HG02759 (cell line): ENCODE data around the gene MID1.
"Not testable (repeated sequence)": the region's sequence is repeated elsewhere in the genome, so short reads cannot be mapped to it uniquely, and the experiment has no call there.

ENCODE experiments used
- ATAC-seq: cut with Tn5 transposase; IDR thresholded peaks from one replicate; pipeline ENCODE4 v1.9.1; 2021; ENCODE audit warnings: mild to moderate bottlenecking, moderate library complexity; ENCODE audit not compliant: unreplicated experiment

Gene MID1

GRCh38 chrX:10617186-10617998 lies 3.0 kb downstream of the MID1 start:
- ATAC-seq = no peak

DNA sequence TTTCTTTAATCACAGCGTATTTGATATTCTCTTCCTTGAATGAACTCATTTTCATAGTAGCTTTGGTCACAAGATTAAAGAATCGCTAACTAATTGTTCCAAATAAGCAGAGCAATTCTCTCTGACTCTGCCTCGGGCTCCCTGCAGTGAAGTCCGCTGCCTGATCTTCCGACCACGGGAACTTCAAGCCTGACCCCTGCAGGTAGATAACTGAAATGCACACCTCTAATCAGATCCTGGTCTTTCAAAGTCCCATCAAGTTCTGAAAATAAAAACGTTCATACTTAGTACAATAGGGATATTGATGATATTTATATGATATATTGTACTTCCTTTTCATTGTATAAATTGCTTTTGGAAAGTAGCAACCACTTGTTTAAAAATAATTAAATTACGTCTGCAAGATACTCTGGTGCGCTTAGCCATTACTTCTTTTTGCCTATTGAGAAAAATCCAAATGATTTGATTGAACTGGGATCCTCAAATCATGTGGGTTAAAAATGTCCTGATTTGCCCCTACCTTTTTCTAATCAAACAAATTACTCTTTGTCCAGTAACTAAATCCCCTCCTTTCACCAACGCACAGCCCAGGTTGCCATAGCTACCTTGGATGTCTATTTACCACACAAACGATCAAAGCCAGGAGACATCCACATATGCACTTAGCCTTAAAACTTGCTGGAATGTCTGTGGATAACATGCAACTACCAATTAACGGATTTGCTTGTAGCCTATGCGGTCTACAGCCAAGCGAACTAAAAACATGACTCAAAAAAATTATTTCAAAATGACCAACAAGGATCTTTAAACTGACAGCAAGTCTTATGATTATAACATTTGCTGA lies 4.2 kb downstream of the MID1 start:
- no peak for ATAC-seq

DNA sequence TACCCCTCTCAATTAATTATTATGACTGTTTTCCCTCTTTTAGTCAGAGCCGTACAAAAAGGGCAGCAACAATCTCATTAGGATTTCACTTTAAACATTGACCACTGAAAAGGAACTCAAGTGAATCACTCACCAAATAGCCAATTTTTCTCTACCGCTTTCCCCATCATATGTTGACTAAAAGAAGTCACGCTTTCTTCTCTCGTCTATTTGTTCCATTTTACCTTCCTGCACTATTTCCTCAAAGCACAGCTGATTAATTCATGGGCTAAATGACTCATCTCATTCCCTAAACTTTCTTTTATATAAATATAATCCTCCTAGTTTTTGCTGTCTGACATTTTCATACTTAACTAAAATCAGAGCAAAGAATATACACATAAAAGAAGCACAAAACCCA lies 8.2 kb downstream of the MID1 start:
- no peak for ATAC-seq

DNA sequence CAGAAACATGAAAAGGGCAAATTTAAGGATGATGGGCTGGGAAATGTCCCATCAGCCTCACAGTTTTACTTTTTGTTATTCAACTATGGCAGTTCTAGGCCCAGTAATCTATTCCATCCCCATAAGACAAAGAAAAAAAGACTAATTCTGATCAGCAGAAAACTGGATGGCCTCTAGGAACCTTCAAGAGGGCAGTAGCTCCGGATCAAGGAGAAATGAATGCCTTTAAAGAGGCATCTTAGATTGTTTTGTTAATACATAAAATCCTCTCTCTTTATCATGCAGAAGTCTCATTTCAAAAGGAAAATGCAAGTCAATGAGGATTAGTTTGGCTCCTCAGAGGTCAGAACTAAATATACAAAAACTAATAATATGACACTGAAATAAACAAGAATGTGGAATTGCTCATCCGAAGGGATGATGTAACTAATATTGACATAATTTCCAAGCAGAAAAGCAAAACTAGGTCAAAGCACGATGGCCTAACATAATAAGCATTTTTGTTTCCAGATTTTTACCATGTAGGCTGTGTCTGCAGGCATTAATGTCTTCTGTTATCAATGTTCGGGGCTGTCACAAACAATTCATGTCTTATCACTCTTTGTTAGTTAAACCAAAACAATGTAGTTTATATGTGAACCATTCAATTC lies 8.8 kb downstream of the MID1 start:
- ATAC-seq = no peak

- no peak for ATAC-seq
Measured at GRCh38 chrX:10608099-10608498, 12.3 kb downstream of the MID1 start.

DNA sequence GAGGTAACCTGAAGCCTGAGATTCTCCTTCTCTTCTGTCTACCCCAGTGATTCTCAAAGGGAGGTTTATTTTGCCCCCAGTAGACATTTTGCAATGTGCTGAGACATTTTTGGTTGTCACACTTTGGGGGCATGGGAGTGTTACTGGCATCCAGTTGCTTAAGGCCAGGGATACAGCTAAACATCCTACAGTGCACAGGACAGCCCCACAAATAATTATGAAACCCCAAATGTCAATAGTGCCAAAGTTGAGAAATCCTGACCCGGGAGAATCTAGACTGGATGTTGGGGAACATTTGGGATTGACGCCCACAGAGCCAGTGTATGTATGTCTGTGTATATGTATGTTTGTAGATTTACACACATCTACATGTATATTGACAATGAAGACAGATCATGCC lies 13.2 kb downstream of the MID1 start:
- ATAC-seq = no peak

- ATAC-seq = no peak
Measured at GRCh38 chrX:10603612-10604011, 16.8 kb downstream of the MID1 start.

- ATAC-seq = no peak
Measured at GRCh38 chrX:10602646-10603045, 17.7 kb downstream of the MID1 start.

DNA sequence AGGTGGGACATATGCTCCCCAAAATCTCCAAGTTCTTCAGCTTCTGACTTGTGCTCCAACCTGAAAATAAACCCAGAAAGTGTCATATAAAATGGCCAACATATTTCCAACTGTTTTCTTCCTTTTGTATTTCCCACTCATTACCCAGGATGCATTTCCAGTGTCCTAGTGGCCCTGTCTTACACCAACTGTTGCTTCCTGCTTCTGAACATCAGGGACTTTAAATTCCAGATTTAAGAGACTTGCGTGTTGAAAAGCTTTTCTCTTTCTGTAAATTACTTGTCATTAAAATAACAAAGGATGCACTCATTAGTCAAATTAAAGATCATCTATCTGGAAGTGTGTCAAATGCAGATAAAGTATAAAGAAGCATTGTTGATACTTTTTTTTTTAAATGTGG lies 19.9 kb downstream of the MID1 start:
- ATAC-seq = no peak

DNA sequence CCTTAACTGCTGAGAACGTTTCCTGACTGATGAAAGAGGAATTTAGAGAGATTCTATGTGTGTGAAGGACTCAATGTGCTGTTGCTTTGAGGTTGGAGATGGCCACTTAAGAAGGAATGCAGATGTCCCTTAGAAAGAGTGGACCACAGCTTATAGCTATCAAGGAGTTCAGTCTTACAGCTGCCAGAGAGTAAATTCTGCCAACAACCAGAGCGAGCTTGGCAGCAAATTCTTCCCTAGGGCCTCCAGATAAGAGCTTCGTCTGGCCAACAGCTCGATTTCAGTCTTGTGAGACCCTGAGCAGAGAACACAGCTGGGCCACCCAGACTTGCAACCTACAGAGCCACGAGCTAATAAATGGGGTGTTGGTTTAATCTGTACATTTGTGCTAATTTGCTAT lies 21.8 kb downstream of the MID1 start:
- no peak for ATAC-seq

- ATAC-seq = no peak
Measured at GRCh38 chrX:10597871-10598270, 22.5 kb downstream of the MID1 start.

DNA sequence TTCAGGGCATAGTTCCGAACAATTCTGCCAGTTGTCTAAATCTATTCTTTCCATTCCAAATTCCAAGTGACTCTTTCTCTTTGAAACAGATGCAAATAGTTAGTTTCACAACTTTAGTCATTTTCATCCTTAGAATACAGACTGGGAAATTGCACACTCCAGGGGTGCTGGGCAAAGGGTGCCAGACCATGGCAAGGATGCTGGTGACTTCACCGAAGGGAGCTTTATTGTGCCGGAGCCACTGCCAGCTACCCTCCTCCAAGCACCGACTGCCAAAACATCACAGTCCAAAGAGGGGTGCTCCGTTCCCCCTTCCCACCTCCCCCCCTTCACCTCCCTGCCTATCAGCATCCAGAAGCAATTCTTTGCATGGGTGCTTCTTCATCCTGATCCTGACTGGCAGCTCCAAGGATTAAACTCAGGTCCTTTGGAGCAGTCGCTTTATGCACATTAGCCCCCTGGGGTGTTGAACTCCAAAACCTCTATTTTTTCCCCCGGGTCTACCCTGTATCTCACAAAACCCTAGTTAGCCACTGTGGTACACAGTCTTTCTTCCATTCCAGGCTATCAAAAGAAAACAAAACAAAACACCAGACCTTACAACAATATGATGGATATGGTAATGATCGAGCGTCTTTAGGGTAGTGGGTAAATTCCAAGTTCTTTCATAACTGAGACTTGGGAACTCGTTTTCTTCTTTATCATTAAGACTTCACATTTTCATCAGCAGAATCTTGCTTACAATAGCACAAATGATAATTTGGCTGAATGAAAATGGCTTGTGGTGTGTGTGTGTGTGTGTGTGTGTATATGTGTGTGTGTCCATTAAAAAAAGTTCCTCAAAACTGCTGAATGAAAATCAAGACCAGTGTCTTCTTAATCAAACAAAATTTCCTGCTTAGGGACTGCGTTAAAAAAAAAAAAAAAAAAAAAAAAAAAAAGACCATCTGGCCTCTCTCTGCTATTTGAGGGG lies 28.7 kb downstream of the MID1 start:
- ATAC-seq = no peak

DNA sequence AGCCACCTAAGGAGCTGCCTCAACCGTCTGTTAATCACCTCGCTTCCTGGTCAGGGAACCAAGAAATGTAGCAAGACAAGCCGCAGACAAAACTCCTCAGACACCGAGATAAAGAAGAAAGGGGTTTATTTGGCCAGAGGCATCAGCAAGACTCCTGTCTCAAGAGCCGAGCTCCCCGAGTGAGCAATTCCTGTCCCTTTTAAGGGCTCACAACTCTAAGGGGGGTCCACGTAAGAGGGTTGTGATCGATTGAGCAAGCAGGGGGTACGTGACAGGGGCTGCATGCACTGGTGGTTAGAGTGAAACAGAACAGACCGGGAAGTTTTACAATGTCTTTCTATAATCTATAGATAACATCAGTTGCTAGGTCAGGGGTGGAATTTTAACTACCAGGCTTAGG lies 30.6 kb downstream of the MID1 start:
- ATAC-seq = not testable (repeated sequence)

DNA sequence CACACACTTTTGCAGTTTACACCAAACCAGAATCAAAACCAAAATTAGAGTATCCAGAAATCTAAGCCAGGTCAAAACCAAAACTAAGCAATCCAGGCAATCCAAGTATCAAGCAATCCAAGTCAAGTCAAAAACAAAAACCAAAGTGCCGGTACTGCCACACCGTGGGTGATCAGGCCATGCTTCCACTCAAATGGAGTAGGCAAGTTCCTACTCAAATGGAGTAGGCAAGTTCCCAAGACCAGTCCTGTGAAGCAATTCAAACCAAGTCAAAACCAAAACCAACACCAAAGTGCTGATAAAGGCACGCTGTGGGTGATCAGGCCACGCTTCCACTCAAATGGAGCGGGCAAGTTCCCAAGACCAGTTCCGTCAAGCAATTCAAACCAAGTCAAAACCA lies 31.3 kb downstream of the MID1 start:
- ATAC-seq = no peak

DNA sequence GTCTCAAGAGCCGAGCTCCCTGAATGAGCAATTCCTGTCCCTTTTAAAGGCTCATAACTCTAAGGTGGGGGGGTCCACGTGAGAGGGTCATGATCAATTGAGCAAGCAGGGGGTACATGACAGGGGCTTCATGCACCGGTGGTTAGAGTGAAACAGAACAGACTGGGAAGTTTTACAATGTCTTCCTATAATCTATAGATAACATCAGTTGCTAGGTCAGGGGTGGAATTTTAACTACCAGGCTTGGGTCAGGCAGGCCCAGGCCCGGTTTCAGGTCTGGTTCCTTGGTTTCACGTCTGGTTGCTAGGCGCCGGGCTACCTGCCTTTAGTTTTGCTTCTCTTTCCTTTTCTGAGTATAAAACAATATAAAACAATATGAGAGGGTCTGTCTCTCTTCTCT lies 35.5 kb downstream of the MID1 start:
- not testable (repeated sequence) for ATAC-seq

GRCh38 chrX:10582945-10583344 lies 37.4 kb downstream of the MID1 start:
- no peak for ATAC-seq

DNA sequence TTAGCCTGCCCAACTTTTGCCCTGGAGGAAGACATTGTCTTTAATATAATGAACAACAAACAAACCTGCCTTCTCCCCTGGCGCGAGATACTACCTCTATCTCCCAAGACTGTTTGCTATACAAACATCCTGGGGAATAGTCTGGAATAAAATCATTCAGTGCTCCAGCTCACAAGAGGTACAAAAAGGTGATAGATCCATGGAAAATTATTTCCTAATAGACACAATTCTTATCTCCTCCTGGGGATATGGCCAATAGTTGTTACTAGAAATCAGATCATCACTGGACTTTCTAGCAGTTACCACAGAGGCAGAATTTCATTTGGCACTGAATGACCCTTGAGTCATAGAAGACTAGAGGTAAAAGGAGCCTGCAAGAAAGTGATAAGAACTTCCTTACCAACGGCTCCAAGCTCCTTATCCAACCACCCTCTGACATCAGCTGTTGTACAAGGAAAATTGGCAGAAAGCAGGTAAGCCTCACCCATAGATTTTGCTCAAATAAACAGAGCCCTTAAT lies 38.1 kb downstream of the MID1 start:
- ATAC-seq = no peak

DNA sequence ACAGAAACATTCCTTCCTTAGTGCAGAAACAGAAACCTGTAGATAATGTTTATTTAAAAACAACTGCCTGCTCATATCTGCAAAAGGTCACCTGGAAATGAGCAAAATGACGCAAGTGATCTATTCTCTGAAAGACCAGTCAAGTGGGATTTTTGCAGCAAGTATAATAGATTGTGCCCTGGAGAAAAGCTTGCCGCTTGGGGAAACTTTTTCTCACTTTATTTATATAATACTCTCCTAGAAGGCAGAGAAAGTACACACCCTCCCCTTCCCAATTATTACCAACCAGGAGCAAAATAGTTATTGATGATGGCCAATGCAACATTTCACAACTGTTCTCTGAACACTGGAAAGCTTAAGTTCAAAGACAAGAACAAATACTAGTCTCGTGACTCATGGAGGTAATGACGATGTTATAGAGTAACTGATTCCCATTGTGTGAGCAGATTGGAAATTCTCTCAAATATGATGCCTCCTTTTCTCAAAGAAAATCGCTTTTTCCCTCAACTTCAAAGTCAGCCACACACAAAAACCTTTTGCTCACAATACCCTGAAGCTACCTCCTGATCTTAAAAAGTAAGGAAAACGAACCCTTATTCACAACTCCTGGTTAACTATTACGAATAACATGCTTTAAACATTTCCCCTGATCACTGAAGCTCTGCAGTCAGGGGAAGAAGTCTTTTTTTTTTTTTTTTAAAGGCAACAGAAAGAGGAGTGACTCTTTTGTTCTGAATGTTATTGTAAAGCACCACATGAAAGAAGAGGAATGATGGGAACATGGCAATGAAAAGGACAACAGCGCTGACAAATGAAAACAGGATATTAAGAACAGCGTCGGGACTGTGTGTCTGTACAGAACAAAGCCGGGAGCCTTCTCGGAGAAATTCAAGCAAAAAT lies 41.0 kb downstream of the MID1 start:
- no peak for ATAC-seq

- ATAC-seq = no peak
Measured at GRCh38 chrX:10578527-10578926, 41.9 kb downstream of the MID1 start.
